ENCODE results near the gene PLK2.

The PLK2 gene

DNA sequence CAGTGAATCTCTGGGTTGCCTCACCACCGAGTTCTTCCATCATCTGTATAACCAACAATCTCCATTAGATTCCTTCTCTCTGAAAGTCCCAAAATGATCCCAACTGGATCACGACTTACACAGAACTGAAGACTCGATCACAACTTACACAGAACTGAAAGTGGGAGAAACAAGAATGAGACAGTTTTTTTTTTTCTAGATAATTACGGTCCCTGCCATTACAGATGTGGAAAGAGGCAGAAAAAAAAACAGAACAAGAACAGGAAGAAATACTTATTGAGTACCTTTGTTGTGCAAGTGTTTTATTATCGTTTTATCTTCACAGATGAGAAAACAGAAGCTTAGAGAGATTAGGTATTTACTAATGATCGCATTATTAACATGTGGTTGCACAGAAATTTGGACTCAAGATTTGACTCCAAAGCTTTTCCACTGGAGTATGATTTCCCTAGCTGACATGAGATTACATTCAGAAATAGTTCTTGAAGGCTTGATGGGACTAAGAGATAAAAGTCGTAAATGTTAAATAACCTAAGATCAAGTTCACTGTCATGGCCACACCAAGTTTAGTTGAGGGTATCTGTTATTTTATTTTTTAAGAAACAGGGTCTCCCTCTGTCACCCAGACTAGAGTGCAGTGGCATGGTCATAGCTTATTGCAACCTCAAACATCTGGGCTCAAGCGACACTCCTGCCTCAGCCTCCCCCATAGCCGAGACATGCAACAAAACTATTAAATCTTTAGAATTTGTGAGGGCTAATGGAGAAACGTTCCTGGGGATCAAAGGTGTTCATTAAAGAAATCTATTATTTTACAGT, 8.9 kb downstream of the PLK2 start:
- DNase-seq (ENCODE audit: low read depth in 2 of 2, low spot score in 1 of 2), result no peak

GRCh38 chr5:58450018-58450417, 9.9 kb downstream of the PLK2 start:
- no peak for DNase-seq (ENCODE audit: low read depth in 2 of 2, low spot score in 1 of 2)

GRCh38 chr5:58447226-58447625, 12.7 kb downstream of the PLK2 start:
- no peak for DNase-seq (ENCODE audit: low read depth in 2 of 2, low spot score in 1 of 2)

- DNase-seq (ENCODE audit: low read depth in 2 of 2, low spot score in 1 of 2), result no peak
Observed at GRCh38 chr5:58446024-58446423, 13.9 kb downstream of the PLK2 start.

DNA sequence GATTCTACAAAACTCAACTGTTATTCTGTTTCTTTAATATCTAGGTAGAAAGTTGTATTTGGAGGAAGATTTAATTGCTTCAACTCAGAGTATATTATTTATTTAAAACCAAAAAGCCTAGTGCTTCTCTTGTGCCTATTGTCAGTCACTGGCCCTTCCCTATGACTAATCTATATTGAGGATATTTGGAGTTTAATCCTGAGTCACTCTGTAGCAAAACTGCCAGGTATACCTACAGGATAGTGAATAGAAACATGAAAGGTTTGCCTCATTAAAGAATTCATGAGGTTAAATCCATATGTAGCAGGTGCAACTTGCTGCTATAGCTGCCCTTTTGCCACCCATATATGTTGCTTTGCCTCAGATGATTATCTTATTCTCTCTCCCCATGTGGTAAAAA, 15.1 kb downstream of the PLK2 start:
- no peak for DNase-seq (ENCODE audit: low read depth in 2 of 2, low spot score in 1 of 2)

- DNase-seq (ENCODE audit: low read depth in 2 of 2, low spot score in 1 of 2), result no peak
Observed at GRCh38 chr5:58440901-58441460, 18.9 kb downstream of the PLK2 start.

DNA sequence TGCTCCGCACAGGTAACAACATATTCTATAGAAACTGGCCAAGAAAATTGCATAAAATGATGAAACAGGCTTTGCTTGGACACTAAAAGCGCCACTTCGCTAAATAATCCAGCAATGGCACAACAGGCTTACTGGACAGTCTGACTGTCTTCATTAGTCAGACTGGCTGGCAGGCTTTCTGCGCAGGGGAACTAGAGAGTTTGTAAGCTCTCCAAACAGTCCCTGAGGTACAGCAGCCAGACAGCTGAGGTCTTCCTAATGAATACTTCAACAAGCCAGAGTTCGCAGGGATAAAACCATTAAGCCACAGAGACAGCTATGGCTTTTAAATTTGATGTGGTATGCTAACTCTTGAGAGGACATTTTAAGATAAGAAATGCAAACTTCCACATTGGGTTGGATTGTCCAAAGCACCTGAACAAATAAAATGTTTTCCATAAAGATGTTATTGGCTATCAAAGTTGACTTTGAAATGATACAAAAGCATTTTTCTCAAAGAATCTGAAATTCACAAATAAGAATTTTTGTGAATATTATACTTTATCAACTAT, 20.7 kb downstream of the PLK2 start:
- DNase-seq (ENCODE audit: low read depth in 2 of 2, low spot score in 1 of 2), result no peak

GRCh38 chr5:58437661-58438060, 22.2 kb downstream of the PLK2 start:
- DNase-seq (ENCODE audit: low read depth in 2 of 2, low spot score in 1 of 2), result no peak

GRCh38 chr5:58431832-58432231, 28.1 kb downstream of the PLK2 start:
- no peak for DNase-seq (ENCODE audit: low read depth in 2 of 2, low spot score in 1 of 2)

DNA sequence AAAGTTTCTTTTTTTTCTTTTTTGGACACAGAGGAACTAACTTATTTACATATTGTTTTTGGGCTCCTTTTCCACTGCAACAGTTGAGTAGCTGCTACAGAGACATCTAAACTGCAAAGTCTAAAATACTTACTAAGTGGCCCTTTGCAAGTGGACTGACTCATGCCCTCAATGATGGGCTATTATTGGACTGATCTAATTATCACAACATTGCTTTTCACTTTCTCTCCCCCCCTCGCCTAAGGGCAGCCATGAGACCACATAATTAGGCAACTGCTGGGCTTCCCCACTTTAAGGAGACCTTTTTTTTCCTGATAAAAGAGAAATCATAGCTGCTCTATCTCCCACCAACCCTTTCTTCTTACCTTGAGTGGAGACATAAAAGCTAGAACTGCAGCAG, 47.0 kb downstream of the PLK2 start:
- DNase-seq (ENCODE audit: low read depth in 2 of 2, low spot score in 1 of 2), result no peak

GRCh38 chr5:58412081-58412480, 47.8 kb downstream of the PLK2 start:
- no peak for DNase-seq (ENCODE audit: low read depth in 2 of 2, low spot score in 1 of 2)

DNA sequence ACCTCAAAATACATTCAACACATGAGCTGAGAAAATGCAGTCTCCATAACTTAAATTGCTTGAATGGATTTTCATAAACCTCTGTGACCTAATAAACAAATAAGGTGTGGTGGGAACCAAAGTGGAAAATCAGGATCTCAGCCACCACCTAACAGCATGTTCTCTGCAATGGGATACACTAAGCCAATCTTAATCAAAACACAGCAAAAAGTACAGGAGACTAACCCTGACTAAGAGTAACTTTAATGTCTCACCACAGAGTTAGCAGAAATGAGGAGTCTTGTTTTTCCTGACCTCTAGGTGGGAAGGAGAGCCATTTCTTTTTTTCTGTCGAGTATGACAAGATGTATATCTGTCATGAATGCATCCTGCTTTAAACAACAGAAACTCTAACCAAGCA, 48.5 kb downstream of the PLK2 start:
- no peak for DNase-seq (ENCODE audit: low read depth in 2 of 2, low spot score in 1 of 2)

GRCh38 chr5:58410441-58410840, 49.4 kb downstream of the PLK2 start:
- no peak for DNase-seq (ENCODE audit: low read depth in 2 of 2, low spot score in 1 of 2)

DNA sequence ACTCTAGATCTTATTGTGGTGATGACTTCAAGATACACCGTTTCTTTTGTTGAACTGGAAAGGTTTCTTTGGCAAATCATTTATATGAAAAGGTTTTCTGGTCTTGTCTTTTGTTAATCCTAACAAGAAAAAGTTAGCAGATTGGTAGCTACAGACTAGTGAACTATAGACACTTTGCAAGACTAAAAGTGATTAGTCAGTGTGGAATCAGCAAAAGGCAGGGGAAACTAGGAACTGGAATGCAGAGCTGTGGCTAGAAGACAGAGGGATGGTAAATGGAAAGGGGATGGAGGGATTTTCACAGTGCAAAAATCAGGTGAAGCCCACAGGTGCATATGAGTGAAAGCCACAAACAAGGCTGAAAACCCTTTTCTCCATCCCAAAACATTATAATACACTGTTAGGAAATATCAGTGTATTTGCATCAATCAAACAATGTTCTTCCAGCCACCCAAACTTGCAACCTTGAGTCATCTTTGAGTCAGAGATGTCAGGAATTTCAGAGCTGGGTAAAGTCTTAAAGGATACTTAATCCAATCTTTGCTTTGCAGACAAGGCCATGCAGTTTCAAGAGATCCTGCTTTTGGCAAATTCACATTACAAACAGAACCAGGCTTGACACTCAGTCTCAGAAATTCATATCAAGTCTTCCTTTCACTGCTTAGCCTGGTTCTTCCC, 52.7 kb downstream of the PLK2 start:
- no peak for DNase-seq (ENCODE audit: low read depth in 2 of 2, low spot score in 1 of 2)

DNA sequence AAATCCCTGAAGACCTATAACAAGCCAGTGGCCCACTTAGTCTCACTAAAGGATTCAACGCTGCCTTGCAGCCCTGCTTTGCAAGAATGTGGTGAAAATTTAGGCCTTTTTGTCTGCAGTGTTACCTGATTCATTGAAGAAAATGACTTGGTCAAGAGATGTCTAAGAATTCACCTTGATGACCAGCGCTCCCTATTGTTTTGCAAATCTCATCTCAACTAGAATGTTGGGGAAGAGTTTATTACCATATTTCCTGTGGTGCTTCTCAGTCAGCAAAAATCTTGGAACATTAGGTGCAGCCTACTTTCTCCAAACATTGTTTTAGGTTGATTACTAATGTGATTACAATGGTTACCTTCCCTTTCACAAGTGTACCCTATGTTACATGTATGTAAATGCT, 53.5 kb downstream of the PLK2 start:
- no peak for DNase-seq (ENCODE audit: low read depth in 2 of 2, low spot score in 1 of 2)

DNA sequence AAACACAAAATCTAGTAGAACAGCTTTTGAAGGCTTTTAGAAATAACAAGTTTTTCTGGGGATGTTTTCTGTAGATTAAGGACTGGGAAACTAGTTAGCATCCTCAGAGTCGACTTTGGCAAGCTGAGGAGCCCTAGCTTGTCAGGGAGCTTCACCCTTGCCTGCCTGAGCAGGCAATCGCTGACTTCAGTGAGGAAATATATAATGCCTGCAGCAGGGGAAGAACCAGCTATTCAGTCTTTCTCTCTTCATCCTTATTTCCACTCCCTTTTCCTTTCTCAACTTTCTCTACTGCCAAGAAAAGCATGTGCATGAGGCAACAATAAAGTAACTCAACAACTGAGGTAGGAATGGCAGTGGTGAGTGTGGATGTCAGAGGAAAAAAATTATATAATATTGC, 54.7 kb downstream of the PLK2 start:
- no peak for DNase-seq (ENCODE audit: low read depth in 2 of 2, low spot score in 1 of 2)

GRCh38 chr5:58404734-58405133, 55.2 kb downstream of the PLK2 start:
- DNase-seq (ENCODE audit: low read depth in 2 of 2, low spot score in 1 of 2), result no peak

All from stimulated activated CD8-positive, alpha-beta memory T cell treated with anti-CD3 and anti-CD28 coated beads, Interleukin-4, amount 100 ng/mL, for 1 hour (primary cell).